Right renal pelvis (tissue), 4 donors: ENCODE data around the gene EEF2K. TPM values are rescaled to one million over a fixed set of nuclear protein-coding genes. Genes with fewer than 3 reads are reported as not detected.

Experiments
- DNase-seq, 4 donors: peaks; one replicate each; pipeline ENCODE4 v3.0.0-alpha.2; 2013; ENCODE audit warnings: low read depth in 4 of 4, low spot score in 3 of 4, missing footprints in 1 of 4
- polyA plus RNA-seq, 4 donors: library from polyadenylated mRNA; unstranded; fragments of 120-200 nt; gene quantifications; one replicate each; pipeline ENCODE4 v1.2.1, GENCODE V29; 2013; ENCODE audit not compliant: insufficient read length in 4 of 4

The EEF2K gene
- polyA plus RNA-seq, 4 donors, result 10.5 to 14.3 (median 12.1) TPM

DNA sequence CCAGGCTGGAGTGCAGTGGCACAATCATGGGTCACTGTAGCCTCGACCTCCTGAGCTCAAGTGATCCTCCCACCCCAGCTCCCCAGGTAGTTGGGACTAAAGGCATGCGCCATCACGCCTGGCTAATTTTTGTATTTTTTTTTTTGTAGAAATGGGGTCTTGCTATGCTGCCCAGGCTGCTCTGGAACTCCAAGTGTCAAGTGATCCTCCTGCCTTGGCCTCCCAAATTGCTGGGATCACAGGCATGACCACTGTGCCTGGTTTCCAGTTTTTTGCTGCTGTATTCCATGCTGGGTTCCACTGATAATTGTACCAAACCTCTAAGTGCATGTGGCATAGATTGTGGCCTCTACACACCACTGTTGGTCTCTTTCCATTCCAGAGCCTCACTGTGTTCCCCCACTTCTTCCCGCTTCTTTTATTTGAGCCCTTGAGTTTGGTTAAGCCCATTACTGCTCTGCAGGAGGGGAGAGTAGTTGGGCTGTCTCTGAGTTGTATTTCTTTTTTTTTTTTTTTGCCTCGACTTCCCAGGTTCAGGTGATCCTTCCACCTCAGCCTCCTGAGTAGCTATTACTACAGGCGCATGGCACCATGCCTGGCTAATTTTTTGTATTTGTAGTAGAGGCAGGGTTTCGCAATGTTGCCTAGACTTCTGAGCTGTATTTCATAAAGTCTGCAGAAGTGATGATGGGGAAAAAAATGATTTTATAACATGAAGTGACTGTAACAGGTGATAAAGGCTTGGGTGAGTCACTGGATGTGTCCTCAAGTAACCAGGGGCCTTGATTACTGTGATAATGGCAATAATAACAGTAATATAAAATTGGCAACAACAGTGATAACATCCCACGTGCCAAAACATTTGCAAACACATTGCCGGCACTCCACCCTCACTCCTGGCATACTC is 30.0 kb downstream of the EEF2K start:
- DNase-seq, result no peak

DNA sequence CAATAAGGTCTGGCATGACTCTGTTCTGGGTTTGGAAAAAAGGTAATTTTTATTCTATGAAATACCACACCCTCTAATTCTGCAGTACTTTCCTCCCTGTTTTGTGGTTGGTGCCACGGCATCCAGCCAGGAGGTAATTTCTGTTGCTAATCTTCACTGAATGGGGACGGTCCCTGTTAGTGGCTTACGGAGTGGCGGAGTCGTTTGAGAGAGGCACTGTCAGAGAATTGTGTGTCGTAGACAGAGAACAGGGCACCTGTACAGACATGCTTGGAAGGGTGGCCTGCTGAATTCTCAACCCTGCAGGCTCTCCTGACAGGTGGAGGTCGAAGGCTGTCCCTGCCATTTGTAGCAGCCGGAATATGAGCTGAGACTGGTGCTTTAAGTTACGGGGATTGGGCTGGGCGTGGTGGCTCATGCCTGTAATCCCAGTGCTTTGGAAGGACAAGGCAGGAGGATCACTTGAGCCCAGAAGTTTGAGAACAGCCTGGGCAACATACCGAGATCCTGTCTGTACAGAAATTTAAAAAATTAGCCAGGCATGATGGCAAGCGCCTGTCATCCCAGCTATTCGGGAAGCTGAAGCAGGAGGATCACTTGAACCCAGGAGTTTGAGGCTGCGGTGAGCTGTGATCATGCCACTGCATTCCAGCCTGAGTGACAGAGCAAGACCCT is 33.2 kb downstream of the EEF2K start:
- DNase-seq, result no peak

DNA sequence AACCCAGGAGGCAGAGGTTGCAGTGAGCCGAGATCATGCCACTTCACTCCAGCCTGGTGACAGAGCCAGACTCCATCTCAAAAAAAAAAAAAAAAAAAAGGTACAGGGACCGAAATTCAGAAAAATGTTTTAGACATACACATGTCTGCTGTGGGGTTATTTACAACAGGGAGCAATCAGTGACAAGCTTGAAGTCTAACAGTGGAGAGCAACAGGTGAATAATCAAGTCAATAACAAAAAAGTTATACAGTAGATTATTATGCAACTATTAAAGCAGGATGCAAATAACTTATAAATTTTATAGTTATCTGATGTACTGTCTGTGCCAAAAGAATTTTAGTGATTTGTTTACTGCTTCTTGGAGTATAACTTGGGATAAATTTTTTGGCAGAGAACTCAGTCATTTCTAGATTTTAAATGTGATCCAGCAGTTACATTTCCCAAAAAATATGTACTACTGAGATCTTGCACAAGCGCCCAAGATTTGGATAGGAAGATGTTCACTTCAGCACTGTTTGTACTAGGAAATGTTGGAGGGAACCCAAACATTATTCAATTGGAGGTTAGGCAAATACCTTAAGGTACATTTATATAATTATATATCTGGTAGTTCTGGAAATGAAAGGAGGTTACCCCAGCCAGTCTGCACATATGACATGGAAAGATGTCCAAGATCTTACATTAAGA is 34.1 kb downstream of the EEF2K start:
- no peak for DNase-seq

DNA sequence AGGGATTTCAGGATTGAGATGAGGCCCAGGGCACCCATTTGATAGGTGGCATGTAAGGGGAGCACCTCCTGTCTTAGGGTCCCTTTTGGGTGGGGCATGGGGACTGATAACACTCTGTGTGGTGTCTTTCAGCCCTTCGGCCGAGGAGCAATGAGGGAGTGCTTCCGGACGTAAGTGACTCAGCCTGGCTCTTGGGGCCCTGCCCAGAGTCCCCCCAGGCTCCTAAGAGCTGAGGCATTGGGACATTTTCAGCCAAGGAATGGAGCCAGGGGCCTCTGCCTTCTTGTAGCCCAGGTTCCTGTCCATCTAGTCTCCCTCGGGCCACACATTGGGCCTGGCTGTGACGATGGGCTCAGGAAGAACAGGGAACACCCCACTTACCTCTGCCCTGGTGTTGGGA is 44.4 kb downstream of the EEF2K start:
- no peak for DNase-seq

DNA sequence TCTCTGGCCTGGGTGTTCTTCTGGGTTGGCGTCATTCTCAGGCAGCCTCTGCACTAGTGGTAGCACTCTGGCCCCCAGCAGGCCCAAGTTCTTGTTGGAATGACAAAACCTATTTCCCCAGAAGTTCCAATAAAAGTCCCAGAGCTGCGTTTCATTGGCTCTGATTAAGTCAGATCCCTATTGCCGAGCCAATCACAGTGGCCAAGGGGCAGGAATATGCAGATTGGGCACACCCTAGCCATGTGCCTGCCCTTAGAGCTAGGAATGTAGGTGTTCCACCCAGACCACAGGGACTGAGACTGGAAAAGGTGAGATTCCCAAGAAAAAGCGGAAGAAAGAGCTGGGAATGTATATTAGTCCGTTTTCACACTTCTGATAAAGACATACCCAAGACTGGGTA is 46.2 kb downstream of the EEF2K start:
- DNase-seq, result no peak

DNA sequence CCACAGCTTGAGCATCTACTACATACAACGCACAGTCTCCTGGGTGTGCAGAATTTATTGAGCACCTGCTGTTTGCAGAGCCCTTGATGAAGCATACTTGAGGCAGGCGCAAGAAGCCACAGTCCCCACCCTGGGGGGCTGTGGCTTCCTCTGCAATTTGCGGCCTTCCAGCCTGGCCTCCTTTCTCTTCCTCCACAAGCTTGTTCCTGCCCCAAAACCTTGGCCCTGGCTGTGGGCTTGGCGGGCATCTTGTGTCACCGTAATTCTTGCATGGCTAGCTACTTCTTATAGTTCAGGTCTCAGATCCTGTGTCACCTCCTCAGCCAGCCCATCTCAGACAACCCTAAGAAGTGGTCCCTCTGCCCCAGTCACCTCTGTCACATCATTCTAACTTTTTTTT is 47.2 kb downstream of the EEF2K start:
- DNase-seq, result no peak

DNA sequence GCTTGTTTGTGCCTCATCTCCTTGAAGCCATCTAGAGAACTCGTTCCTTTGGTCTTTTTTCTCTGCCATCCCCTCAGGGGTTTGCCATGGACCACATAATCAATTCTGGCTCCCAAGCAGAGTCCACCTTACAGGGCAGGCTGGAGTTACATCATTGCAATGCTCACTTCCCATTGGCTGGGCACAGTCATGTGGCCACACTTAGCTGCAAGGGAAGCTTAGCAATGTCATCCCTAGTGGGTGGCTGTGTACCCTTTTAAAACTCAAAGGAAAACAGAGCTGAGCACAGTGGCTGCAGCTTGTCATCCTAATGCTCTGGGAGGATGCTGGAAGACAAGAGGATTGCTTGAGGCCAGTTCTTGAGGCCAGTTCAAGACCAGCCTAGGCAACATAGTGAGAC is 49.3 kb downstream of the EEF2K start:
- DNase-seq, result no peak

DNA sequence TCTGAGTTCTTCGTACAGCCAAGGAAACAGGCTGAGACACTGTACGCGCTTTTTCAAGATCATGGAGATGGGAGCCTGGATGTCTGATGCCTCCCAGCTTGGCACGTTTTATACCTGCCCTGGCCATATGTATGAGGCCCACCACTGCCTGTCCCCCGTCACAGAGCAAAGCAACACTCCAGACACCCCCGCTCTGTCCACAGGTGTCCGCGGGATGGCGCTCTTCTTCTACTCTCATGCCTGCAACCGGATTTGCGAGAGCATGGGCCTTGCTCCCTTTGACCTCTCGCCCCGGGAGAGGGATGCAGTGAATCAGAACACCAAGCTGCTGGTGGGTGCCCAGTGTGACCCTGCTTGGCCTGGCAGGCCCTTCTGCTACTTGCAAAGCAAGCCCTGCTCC is 51.4 kb downstream of the EEF2K start:
- no peak for DNase-seq

DNA sequence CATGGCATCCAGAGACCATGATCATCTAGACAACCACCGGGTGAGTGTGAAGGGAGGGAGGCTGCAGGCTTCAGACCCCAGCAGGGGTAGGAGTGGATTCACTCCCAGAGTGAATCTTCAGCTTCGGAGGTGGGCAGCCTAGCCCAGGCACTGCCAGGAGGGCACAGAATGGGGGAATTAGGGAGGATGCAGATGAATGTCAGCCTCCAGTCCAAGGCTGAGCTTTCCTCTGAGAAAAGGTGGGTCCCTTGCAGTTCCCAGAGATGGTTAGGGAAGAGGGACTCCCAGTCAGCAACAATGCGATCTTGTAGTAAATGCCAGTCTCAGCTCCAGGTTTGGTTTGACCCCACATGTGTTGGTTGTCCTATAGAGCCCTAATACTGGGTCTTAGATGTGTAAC is 54.4 kb downstream of the EEF2K start:
- DNase-seq, result no peak

DNA sequence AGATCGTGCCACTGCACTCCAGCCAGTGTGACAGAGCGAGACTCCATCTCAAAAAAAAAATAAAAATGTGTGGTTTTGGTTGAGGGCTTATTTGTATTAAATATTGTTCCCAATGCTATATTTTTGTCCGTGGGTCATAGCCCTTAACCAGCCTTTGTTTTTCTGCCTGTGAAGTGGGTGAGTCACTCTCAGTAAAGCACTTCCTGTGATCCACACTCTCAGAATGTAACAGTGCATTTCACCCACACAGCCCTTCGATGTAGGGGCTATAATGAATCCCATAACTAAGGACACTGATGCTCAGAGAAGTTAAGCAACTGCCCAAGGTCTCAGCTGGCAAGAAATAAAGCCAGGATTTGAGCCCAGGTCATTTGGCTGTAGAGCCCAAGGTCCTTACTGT is 56.4 kb downstream of the EEF2K start:
- DNase-seq, result no peak

DNA sequence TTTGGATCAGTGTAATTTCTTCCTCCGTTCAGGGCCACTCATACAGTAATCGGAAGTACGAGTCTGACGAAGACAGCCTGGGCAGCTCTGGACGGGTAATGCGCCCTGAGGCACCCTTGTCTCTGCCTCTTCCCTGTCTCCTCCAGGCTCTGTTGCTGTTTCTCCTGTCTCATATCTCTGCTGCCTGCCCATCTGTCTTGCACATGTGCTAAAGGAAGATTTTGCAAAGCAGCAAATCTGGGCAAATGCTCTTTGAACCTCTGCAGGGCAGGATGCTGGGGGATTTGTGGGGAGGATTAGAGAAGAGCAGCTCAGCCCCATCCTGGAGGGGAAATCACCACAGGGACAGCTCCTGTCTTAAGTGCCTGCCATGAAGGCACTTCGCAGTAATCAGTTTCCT is 58.7 kb downstream of the EEF2K start:
- no peak for DNase-seq

DNA sequence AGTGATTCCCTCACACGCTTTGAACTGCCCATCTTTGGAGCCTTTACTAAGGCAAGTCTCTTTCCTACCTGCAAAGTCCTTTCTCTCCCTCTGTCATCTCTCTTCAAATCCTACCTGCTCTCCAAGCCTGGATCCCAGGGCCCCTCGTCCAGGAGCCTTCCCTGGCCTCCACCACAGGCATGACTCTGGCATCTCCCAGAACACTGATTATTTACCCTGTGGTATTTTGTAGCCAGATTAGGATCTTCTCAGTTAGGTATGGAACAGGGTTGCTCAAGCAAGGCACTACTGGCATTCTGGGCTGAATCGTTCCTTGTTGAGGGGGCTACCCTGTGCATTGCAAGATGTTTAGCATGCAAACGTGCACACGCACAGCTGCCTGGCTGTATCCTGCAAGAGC is 59.3 kb downstream of the EEF2K start:
- DNase-seq, result no peak

DNA sequence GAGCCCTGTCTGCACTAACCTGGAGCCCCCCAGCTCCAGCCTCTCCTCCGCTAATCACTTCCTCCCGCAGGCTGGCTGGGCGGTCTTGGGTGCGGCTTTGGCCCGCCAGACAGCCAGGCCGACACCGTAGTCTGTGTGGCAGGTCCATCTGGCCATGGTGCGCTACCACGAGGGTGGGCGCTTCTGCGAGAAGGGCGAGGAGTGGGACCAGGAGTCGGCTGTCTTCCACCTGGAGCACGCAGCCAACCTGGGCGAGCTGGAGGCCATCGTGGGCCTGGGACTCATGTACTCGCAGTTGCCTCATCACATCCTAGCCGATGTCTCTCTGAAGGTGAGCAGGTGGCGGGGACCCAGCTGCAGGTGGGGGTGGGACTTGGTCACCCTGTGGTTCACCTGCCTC is 60.5 kb downstream of the EEF2K start:
- DNase-seq, result no peak

DNA sequence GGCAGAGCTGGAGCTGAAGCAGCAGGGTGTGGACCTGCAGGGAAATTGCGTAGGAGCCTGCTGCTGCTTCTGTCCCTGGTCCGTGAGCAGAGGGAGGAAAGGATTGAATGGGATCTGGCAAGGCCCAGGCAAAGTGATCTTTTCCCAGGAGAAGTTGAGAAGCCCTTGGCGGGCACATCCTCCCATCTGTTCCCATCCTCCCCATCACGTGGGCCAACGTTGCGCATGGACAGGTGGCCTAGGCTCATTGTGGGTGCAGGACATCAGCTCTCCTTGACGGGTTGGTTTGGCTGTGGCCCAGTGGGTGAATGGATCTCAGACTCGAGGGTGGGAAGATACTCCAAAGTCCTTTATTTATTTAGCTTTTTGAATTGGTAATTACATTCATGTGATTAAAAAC is 61.7 kb downstream of the EEF2K start:
- no peak for DNase-seq

DNA sequence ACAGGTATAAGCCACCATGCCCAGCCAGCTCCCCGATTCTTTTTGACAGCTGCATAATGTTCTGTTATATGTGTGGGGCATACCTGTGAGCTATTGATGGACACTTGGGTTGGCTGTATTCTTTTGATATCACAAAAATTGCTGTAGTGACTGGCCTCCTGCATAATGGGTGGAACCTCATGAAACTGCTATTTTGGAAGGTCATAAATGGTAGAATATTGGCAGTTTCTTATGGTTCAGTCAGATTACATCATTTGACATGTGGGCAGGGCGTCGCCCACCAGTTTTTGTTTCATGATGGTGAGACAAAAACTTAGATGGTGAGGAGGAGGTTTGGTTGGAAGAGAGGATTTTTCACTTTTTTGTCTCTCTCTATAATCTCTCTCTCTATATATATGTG is 64.4 kb downstream of the EEF2K start:
- DNase-seq, result no peak

DNA sequence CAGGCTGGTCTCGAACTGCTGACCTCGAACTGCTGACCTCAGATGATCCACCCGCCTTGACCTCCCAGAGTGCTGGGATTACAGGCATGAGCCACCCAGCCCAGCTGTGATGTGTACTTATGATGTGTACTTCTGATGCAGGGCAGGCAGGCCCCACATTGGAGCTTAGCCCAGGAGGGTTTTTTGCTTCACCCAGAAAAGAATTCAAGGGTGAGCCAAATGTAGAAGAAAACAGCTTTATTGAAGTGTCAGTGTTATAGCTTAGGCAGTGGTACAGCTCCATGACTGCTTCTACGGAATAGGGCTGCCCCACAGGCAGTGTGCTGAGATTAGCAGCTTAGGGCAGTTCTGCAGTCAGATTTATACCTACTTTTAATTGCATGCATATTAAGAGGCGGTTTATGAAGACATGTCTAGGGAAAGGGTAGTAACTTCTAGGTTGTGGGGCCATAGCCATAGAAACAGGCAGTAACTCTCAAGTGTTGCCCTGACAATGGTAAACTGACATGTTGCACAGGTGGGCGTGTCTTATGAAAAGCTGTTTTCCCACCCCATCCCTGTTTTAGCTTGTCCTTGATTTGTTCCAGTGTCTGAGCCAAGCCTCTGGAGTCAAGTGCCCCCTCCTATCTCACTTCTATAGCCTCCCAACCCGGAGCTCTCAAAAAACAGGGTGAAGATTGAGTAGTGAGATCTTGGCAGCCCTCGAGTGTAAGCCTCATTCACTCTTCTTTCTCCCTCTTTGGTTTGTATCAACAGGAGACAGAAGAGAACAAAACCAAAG is 67.0 kb downstream of the EEF2K start:
- no peak for DNase-seq

DNA sequence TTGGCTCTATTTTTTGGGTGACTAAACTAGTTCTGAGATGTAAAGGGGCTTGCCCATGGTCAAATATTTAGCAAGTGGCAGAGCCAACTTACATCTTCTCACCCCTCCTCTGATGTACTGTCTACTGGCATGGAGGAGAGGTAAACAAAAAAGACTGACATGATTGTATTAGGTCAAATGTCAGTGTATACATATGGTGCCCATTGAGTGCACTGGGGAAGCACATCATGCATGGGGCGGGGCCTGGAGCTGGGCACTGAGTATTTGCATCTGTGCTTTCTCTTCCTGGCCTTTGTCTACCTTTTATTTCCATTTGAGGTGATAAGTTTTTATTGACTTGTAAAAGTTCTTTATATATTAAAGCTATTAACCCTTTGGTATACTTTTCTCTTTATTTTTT is 68.8 kb downstream of the EEF2K start:
- DNase-seq, result no peak

DNA sequence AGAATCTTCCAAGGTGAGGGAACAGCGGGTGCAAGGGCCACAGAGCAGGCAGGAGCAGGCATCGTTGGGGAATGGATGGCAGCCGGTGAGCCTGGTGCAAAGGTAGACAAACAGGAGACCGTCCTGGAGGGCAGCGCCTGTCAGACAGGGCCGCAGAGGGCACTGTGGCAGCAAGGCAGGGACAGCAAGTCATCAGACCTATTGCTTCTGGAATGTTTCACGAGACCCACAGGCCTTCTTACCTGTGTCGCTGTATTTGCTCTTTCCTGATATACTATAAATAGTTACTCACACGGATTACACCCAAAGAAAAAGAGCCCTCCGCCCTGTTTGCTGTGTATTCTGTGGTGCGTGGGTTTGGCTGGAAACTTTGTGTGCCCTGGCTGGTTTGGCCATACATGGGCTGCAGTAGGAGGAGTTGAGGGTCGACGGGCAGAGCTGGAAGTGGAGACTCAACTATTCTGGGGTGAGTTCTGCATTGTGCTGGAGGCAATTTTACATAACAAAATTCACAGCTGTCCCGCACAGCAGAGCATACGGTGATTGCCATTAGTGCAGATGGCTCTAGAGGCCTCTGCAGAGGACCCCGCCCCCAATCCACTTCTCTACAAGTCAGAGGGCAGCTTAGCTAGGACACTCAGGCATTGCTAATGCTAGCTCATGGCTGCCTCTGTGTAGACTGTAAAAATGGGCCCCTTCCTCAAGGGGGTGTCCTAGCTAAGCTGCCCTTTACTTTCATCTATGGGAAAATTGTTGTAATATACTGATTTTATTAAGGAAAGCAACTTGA is 72.6 kb downstream of the EEF2K start:
- DNase-seq, result no peak

DNA sequence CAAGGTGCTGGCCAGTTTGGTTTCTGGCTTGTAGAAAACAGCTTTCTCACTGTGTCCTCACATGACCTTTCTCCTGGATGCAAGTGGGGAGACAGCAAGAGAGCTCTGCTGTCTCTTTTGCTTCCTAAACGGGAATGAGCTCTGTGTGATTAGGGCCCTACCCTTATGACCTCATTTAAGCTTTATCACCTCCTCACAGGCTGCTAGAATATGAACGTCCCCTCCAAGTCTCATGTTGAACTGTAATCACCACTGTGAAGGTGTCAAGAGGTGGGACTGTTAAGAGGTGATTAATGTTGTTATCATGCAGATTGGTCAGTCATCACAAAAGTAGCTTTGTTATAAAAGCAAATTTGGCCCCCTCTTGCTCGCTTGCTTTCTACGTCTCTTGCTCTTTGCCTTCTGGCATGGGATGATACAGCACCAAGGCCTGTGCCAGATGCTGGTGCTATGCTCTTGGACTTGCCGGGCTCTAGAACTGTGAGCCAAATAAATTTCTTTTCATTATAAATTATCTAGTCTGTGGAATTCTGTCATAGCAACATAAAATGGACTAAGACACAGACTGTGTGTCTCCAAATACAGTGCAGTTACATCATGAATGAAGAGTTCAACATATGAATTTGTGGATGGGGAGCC is 76.3 kb downstream of the EEF2K start:
- DNase-seq, result no peak

DNA sequence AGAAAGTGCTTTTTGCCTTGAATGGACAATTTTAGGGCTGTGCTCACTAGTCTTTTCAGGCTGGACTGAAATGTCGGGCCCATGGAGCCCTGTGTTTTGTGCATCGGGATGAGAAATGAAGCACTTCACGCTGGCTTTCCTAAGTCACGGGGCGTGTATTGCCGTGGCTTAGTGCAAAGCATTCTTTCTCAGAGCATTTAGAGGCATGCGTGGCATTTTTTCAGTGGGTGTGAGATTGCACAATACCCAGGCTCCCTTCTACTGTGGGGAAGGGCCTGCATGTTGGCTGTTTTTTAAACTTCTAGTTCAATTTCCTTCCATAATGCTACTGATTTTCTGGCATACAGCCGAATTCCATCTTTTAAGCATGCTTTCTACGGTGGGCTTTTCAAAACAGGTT is 78.6 kb downstream of the EEF2K start:
- DNase-seq, result no peak
